ENCODE measurements around the gene POLR1A. TPM values are rescaled to one million over a fixed set of nuclear protein-coding genes. Genes with fewer than 3 reads are reported as not detected.

POLR1A gene
- total and polyA plus RNA-seq, 2 donors (not counting 1 experiment from before 2014, with no cell fraction given) = 3.4 to 36.8 TPM

DNA sequence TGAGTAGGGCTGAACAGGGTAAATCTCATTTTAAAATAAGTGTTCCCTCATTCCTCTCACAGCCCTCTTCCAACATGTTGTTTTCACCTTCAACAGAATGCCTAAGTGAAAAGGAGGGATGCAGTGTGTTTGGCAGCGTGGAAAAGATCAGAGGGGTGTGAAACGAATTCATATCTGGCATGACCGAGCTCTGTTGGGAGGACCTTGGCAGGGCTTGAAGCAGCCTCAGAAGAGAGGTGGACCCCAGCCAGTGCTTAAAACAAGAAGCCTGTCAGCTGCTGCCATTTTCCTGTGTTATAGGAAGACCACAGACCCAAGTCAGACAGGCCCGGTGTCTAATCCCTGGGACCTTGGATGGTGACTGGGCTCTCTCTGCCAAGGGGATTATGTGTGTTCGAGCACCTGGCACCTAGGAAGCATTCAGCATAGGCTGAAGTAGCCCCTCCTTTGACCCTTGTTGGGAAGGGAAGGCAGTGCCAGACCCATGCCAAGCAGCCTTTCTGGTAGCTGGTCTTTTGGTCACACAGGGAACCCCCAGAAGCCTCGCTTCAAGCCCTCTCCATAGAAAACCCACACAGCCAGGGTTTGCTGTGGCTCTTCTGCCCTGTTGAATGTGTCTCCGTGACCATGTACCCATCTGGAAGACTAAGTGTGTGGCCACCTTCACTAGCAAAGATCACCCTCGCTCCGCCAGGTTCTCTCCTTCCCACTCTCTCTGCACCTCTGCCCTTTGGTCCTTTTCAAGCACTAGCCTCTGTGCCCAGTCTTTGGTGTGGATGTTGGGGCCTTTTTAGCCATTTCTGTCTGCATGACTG lies 129.4 kb downstream of the POLR1A start:
- no peaks in the 10 kb centered on the region for H3K9me3 Mint-ChIP-seq (ENCODE audit: insufficient read depth)
- H3K9me3 ChIP-seq (ENCODE audit: control extremely low read depth in 1 of 3, control insufficient read depth in 2 of 3, insufficient read depth in 1 of 3, low read length in 2 of 3) = peaks cover 3 to 12% (median 5%) of the 10 kb centered on the region in 3 donors
- ATAC-seq (ENCODE audit: low read depth) (no peak), DNase-seq (no peak)
- no peak overlapping the region for H3K4me3 Mint-ChIP-seq
- H3K9ac ChIP-seq (ENCODE audit: low read length) = no peak overlapping the region
- POLR2A ChIA-PET = no interaction called here
- peaks cover 6 to 13% of the 10 kb centered on the region in 2 donors for H3K4me1 ChIP-seq (ENCODE audit: control insufficient read depth in 2 of 2, insufficient read depth in 2 of 2, low read length in 2 of 2)
- H3K27ac ChIP-seq (ENCODE audit: low read length in 2 of 2) = no peak overlapping the region
- no peaks in the 10 kb centered on the region for H3K27me3 Mint-ChIP-seq
- intact Hi-C loops (cut with micrococcal nuclease) = loop anchor here (10.0 kb wide), 1 partner anchor 58 kb away; no protein-coding TSS in a partner anchor
- no peak overlapping the region for H3K27ac Mint-ChIP-seq
- no peak overlapping the region for H3K4me3 ChIP-seq (ENCODE audit: control extremely low read depth in 1 of 5, extremely low read depth in 1 of 5, insufficient read depth in 1 of 5, low read depth in 2 of 5, low read length in 4 of 5)
- no peaks in the 10 kb centered on the region for H3K79me2 ChIP-seq (ENCODE audit: control insufficient read depth, insufficient read depth, low read length)
- CTCF ChIA-PET = no interaction called here
- H3K27me3 ChIP-seq (replicated peaks in 1 of 4; ENCODE audit: control extremely low read depth in 1 of 4, control insufficient read depth in 3 of 4, insufficient read depth in 4 of 4, low read length in 3 of 4) = no peaks in the 10 kb centered on the region
- WGBS (ENCODE audit: insufficient coverage) = 97% methylated on average over 9 of the region's 9 CpGs
- TF ChIP-seq CTCF (IDR thresholded peaks at IDR 0.05) (no peak), EZH2 (IDR thresholded peaks at IDR 0.05; ENCODE audit: borderline replicate concordance, insufficient read depth, low read depth, low read length, poor library complexity, severe bottlenecking) (no peak)
- no peaks in the 10 kb centered on the region for H4K20me1 ChIP-seq (ENCODE audit: control insufficient read depth, insufficient read depth, low read length, poor library complexity, severe bottlenecking)
- H3K4me2 ChIP-seq (replicated peaks; ENCODE audit: low read depth, low read length, poor library complexity, severe bottlenecking) = no peak overlapping the region
- H3K4me1 Mint-ChIP-seq = peaks cover 21% of the 10 kb centered on the region
- no peaks in the 10 kb centered on the region for H3K36me3 ChIP-seq (replicated peaks in 1 of 2; ENCODE audit: control extremely low read depth in 1 of 2, control insufficient read depth in 1 of 2, extremely low read depth in 1 of 2, insufficient read depth in 2 of 2, low read length in 1 of 2)
- no peak overlapping the region for H2AFZ ChIP-seq (ENCODE audit: insufficient read depth, low read depth, low read length, poor library complexity, severe bottlenecking)

- H3K9me3 ChIP-seq (ENCODE audit: control extremely low read depth in 1 of 3, control insufficient read depth in 2 of 3, insufficient read depth in 1 of 3, low read length in 2 of 3) = peaks cover 3 to 12% (median 5%) of the 10 kb centered on the region in 3 donors
- H3K4me1 ChIP-seq (ENCODE audit: control insufficient read depth in 2 of 2, insufficient read depth in 2 of 2, low read length in 2 of 2) = peaks cover 6 to 13% of the 10 kb centered on the region in 2 donors
- Mint-ChIP-seq H3K4me3 (no peak overlapping the region), H3K9me3 (ENCODE audit: insufficient read depth) (no peaks in the 10 kb centered on the region), H3K27ac (no peak overlapping the region), H3K4me1 (peaks cover 19% of the 10 kb centered on the region), H3K27me3 (no peaks in the 10 kb centered on the region)
- H3K9ac ChIP-seq (ENCODE audit: low read length) = no peak overlapping the region
- no peak overlapping the region for H3K4me2 ChIP-seq (replicated peaks; ENCODE audit: low read depth, low read length, poor library complexity, severe bottlenecking)
- no peak for ATAC-seq (ENCODE audit: low read depth)
- H3K36me3 ChIP-seq (replicated peaks in 1 of 2; ENCODE audit: control extremely low read depth in 1 of 2, control insufficient read depth in 1 of 2, extremely low read depth in 1 of 2, insufficient read depth in 2 of 2, low read length in 1 of 2) = no peaks in the 10 kb centered on the region
- no peaks in the 10 kb centered on the region for H4K20me1 ChIP-seq (ENCODE audit: control insufficient read depth, insufficient read depth, low read length, poor library complexity, severe bottlenecking)
- CTCF ChIA-PET = no interaction called here
- intact Hi-C loops (cut with micrococcal nuclease) = loop anchor here (10.0 kb wide), 1 partner anchor 59 kb away; no protein-coding TSS in a partner anchor
- H3K79me2 ChIP-seq (ENCODE audit: control insufficient read depth, insufficient read depth, low read length) = no peaks in the 10 kb centered on the region
- 90% methylated on average over 2 of the region's 4 CpGs for WGBS (ENCODE audit: insufficient coverage)
- POLR2A ChIA-PET = no interaction called here
- no peak overlapping the region for H3K4me3 ChIP-seq (ENCODE audit: control extremely low read depth in 1 of 5, extremely low read depth in 1 of 5, insufficient read depth in 1 of 5, low read depth in 2 of 5, low read length in 4 of 5)
- TF ChIP-seq EZH2 (IDR thresholded peaks at IDR 0.05; ENCODE audit: borderline replicate concordance, insufficient read depth, low read depth, low read length, poor library complexity, severe bottlenecking) = no peak
- TF ChIP-seq CTCF (IDR thresholded peaks at IDR 0.05) = no peak
- H3K27ac ChIP-seq (ENCODE audit: low read length in 2 of 2) = no peak overlapping the region
- H2AFZ ChIP-seq (ENCODE audit: insufficient read depth, low read depth, low read length, poor library complexity, severe bottlenecking) = no peak overlapping the region
- DNase-seq = no peak
- H3K27me3 ChIP-seq (replicated peaks in 1 of 4; ENCODE audit: control extremely low read depth in 1 of 4, control insufficient read depth in 3 of 4, insufficient read depth in 4 of 4, low read length in 3 of 4) = no peaks in the 10 kb centered on the region
Measured at GRCh38 chr2:85975581-85975980, 130.1 kb downstream of the POLR1A start.
